ENCODE measurements around the gene ZC2HC1C.

DNA sequence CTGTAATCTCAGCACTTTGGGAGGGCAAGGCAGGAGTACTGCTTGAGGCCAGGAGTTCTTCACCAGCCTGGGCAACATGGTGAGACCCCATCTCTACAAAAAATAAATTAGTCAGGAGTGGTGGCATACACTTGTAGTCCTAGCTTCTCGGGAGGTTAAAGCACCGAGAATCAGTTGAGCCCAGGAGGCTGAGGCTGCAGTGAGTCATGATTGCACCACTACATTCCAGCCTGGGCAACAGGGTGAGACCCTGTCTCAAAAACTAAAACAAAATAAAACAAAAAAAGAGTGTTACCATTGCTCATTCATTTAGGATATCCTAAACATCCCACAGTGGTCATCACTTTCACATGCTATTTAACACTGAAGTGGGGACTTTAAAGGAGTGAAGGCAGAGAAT is 49.6 kb downstream of the ZC2HC1C start:
- TF ChIP-seq, protein P1, sequence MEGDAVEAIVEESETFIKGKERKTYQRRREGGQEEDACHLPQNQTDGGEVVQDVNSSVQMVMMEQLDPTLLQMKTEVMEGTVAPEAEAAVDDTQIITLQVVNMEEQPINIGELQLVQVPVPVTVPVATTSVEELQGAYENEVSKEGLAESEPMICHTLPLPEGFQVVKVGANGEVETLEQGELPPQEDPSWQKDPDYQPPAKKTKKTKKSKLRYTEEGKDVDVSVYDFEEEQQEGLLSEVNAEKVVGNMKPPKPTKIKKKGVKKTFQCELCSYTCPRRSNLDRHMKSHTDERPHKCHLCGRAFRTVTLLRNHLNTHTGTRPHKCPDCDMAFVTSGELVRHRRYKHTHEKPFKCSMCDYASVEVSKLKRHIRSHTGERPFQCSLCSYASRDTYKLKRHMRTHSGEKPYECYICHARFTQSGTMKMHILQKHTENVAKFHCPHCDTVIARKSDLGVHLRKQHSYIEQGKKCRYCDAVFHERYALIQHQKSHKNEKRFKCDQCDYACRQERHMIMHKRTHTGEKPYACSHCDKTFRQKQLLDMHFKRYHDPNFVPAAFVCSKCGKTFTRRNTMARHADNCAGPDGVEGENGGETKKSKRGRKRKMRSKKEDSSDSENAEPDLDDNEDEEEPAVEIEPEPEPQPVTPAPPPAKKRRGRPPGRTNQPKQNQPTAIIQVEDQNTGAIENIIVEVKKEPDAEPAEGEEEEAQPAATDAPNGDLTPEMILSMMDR (IDR thresholded peaks at IDR 0.05), result no peak
- TF ChIP-seq ZFX (IDR thresholded peaks at IDR 0.05; ENCODE audit: borderline replicate concordance), result no peak
